Suprapubic skin (tissue), 4 donors: ENCODE data around the gene C2CD2L. TPM values are rescaled to one million over a fixed set of nuclear protein-coding genes. Genes with fewer than 3 reads are reported as not detected.

Experiments used
- DNase-seq, 2 donors: peaks; one replicate each; pipeline ENCODE4 v3.0.0-alpha.2; 2019; ENCODE audit warnings: low spot score in 2 of 2
- H3K27ac ChIP-seq: fragments of 200-600 bp; sonication (generic); one replicate; pipeline ENCODE4 v1.5.1; 2019
- H3K27me3 ChIP-seq: fragments of 200-600 bp; sonication (generic); one replicate; pipeline ENCODE4 v1.5.1; 2019
- H3K36me3 ChIP-seq: fragments of 200-600 bp; sonication (generic); one replicate; pipeline ENCODE4 v1.5.1; 2019
- H3K4me1 ChIP-seq: fragments of 200-600 bp; sonication (generic); one replicate; pipeline ENCODE4 v1.5.1; 2019
- H3K4me3 ChIP-seq: fragments of 200-600 bp; sonication (generic); one replicate; pipeline ENCODE4 v1.5.1; 2019; ENCODE audit warnings: mild to moderate bottlenecking
- H3K9me3 ChIP-seq: fragments of 200-600 bp; sonication (generic); one replicate; pipeline ENCODE4 v1.5.1; 2019
- EP300 ChIP-seq: sonication (generic); formaldehyde crosslinking; IDR thresholded peaks from one replicate; pipeline ENCODE4 v1.6.1; 2017; ENCODE audit warnings: antibody characterized with exemption
- POLR2A ChIP-seq, 2 donors: fragments of 450-650 bp; IDR thresholded peaks; one replicate each; pipeline ENCODE4 v1.6.1; 2017; ENCODE audit warnings: antibody characterized with exemption in 2 of 2, mild to moderate bottlenecking in 2 of 2, moderate library complexity in 2 of 2
- POLR2AphosphoS5 ChIP-seq, 3 donors: sonication (generic); formaldehyde crosslinking; IDR thresholded peaks; one replicate each; pipeline ENCODE4 v1.6.1; 2017; ENCODE audit warnings: antibody characterized with exemption in 3 of 3
- WGBS: methylation state at CpG from one replicate; pipeline ENCODE4 v1.1.5; 2018; 5-methylcytosine and 5-hydroxymethylcytosine counted together
- total RNA-seq, 4 donors: library from RNA; depleted of rRNA; stranded (reverse); fragments of >200 nt; gene quantifications; one replicate each; pipeline ENCODE4 v1.1.0, GENCODE V29; 2016
- TF ChIP-seq, protein P1 (sequence below), 2 donors: fragments of 200-600 bp in 1 of 2; fragments of 450-650 bp in 1 of 2; sonication (generic) in 1 of 2; IDR thresholded peaks; one replicate each; pipeline ENCODE4 v1.5.1; 2016 to 2019; ENCODE audit warnings: antibody characterized with exemption in 2 of 2, mild to moderate bottlenecking in 1 of 2, moderate library complexity in 1 of 2

Gene C2CD2L
- total RNA-seq, 4 donors from 2014 or later: 20.1 to 25.9 (median 21.5) TPM

GRCh38 chr11:119155733-119156492 is 48.8 kb downstream of the C2CD2L start:
- no peak overlapping the region for H3K4me3 ChIP-seq
- no peak for DNase-seq
- no peak overlapping the region for H3K27ac ChIP-seq
- no peaks in the 10 kb centered on the region for H3K27me3 ChIP-seq
- TF ChIP-seq POLR2AphosphoS5 (IDR thresholded peaks at IDR 0.05) (no peak), EP300 (no peak)
- TF ChIP-seq, protein P1, sequence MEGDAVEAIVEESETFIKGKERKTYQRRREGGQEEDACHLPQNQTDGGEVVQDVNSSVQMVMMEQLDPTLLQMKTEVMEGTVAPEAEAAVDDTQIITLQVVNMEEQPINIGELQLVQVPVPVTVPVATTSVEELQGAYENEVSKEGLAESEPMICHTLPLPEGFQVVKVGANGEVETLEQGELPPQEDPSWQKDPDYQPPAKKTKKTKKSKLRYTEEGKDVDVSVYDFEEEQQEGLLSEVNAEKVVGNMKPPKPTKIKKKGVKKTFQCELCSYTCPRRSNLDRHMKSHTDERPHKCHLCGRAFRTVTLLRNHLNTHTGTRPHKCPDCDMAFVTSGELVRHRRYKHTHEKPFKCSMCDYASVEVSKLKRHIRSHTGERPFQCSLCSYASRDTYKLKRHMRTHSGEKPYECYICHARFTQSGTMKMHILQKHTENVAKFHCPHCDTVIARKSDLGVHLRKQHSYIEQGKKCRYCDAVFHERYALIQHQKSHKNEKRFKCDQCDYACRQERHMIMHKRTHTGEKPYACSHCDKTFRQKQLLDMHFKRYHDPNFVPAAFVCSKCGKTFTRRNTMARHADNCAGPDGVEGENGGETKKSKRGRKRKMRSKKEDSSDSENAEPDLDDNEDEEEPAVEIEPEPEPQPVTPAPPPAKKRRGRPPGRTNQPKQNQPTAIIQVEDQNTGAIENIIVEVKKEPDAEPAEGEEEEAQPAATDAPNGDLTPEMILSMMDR (IDR thresholded peaks at IDR 0.05): no peak
- WGBS: 54% methylated on average over 6 of the region's 8 CpGs
- no peaks in the 10 kb centered on the region for H3K4me1 ChIP-seq
- no peaks in the 10 kb centered on the region for H3K36me3 ChIP-seq
- H3K9me3 ChIP-seq: no peaks in the 10 kb centered on the region

DNA sequence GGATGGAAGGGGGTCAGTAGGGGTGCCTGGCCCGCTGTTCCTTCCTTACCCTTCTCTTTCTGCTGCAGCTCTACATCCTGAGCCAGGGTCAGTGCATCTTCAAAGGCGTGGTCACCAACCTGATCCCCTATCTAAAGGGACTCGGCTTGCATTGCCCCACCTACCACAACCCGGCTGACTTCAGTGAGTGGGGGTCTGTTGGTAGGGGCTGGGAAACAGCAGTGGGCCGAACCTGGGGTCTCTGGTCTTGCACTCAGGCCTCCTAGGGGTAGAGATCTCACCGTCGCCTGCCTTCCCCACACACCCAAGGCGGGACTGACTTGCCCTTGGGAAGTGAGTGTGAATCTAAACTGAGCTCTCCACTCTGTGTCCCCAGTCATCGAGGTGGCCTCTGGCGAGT is 49.4 kb downstream of the C2CD2L start:
- no peak overlapping the region for H3K27ac ChIP-seq
- WGBS: 91% methylated on average over 9 of the region's 10 CpGs
- TF ChIP-seq POLR2A (IDR thresholded peaks at IDR 0.05) (no peak), POLR2AphosphoS5 (IDR thresholded peaks at IDR 0.05) (no peak), EP300 (no peak)
- TF ChIP-seq, protein P1 (IDR thresholded peaks at IDR 0.05): no peak
- no peaks in the 10 kb centered on the region for H3K9me3 ChIP-seq
- DNase-seq: no peak
- no peaks in the 10 kb centered on the region for H3K27me3 ChIP-seq
- no peaks in the 10 kb centered on the region for H3K4me1 ChIP-seq
- H3K36me3 ChIP-seq: no peaks in the 10 kb centered on the region
- no peak overlapping the region for H3K4me3 ChIP-seq

GRCh38 chr11:119157063-119157462 is 49.9 kb downstream of the C2CD2L start:
- no peaks in the 10 kb centered on the region for H3K36me3 ChIP-seq
- no peak for DNase-seq
- no peaks in the 10 kb centered on the region for H3K27me3 ChIP-seq
- H3K27ac ChIP-seq: no peak overlapping the region
- TF ChIP-seq POLR2A (IDR thresholded peaks at IDR 0.05) (no peak), EP300 (no peak), POLR2AphosphoS5 (IDR thresholded peaks at IDR 0.05) (no peak)
- TF ChIP-seq, protein P1 (IDR thresholded peaks at IDR 0.05): no peak
- 57% methylated on average over 3 of the region's 3 CpGs for WGBS
- H3K4me1 ChIP-seq: no peaks in the 10 kb centered on the region
- H3K4me3 ChIP-seq: no peak overlapping the region
- H3K9me3 ChIP-seq: no peaks in the 10 kb centered on the region

- Histone ChIP-seq H3K27me3 (no peaks in the 10 kb centered on the region), H3K4me3 (no peak overlapping the region), H3K36me3 (no peaks in the 10 kb centered on the region), H3K27ac (no peak overlapping the region), H3K9me3 (no peaks in the 10 kb centered on the region), H3K4me1 (no peaks in the 10 kb centered on the region)
- 92% methylated on average over 13 of the region's 13 CpGs for WGBS
- TF ChIP-seq EP300 (no peak), POLR2A (IDR thresholded peaks at IDR 0.05) (no peak), POLR2AphosphoS5 (IDR thresholded peaks at IDR 0.05) (no peak)
- TF ChIP-seq, protein P1 (IDR thresholded peaks at IDR 0.05): no peak
- DNase-seq: no peak
Observed at GRCh38 chr11:119158467-119158866, 51.3 kb downstream of the C2CD2L start.

DNA sequence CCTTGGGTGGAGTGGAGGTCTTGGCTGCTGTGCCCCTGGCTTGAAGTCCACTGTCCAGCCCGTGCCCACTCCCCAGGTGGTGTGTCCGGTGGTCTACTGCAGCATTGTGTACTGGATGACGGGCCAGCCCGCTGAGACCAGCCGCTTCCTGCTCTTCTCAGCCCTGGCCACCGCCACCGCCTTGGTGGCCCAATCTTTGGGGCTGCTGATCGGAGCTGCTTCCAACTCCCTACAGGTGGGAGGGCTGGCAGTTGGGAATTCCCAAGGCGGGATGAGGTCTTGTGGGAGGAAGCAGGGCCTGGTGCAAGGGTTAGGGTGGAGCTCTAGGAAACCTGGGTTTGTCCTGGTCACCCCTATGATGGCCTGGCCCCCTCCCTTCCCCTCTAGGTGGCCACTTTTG is 53.0 kb downstream of the C2CD2L start:
- no peak for DNase-seq
- Histone ChIP-seq H3K27me3 (no peaks in the 10 kb centered on the region), H3K27ac (no peak overlapping the region), H3K9me3 (no peaks in the 10 kb centered on the region), H3K4me1 (no peaks in the 10 kb centered on the region), H3K4me3 (no peak overlapping the region), H3K36me3 (no peaks in the 10 kb centered on the region)
- no peak for TF ChIP-seq POLR2AphosphoS5 (IDR thresholded peaks at IDR 0.05)
- no peak for TF ChIP-seq EP300
- no peak for TF ChIP-seq POLR2A (IDR thresholded peaks at IDR 0.05)
- TF ChIP-seq, protein P1 (IDR thresholded peaks at IDR 0.05): no peak
- 100% methylated on average over 3 of the region's 9 CpGs for WGBS
